HG03460 (cell line): ENCODE results near the gene MTA1.

ENCODE experiments used
- ATAC-seq: cut with Tn5 transposase; IDR thresholded peaks from one replicate; pipeline ENCODE4 v1.9.1; 2021; ENCODE audit not compliant: unreplicated experiment

Gene MTA1

GRCh38 chr14:105386581-105387529, 32.8 kb upstream of the MTA1 start:
- no peak for ATAC-seq

DNA sequence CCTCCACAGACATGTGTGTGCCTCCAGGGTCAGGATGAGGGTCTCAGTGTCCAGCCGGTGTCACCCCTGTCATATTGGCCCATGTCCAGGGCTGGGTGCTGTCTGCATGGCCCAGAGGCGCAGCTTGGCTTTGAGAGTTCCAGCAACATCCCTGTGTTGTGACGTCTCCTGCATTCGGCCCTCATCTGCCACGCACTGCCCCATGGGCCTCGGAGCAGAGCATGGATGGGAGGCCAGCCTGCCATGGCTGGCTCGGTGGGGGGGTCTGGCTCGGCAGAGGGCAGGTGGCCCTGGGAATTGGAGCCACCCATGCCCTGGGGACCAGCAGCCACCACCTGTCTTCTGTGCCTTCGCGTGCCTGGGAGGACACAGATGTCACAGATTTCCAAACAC, 32.1 kb upstream of the MTA1 start:
- no peak for ATAC-seq

DNA sequence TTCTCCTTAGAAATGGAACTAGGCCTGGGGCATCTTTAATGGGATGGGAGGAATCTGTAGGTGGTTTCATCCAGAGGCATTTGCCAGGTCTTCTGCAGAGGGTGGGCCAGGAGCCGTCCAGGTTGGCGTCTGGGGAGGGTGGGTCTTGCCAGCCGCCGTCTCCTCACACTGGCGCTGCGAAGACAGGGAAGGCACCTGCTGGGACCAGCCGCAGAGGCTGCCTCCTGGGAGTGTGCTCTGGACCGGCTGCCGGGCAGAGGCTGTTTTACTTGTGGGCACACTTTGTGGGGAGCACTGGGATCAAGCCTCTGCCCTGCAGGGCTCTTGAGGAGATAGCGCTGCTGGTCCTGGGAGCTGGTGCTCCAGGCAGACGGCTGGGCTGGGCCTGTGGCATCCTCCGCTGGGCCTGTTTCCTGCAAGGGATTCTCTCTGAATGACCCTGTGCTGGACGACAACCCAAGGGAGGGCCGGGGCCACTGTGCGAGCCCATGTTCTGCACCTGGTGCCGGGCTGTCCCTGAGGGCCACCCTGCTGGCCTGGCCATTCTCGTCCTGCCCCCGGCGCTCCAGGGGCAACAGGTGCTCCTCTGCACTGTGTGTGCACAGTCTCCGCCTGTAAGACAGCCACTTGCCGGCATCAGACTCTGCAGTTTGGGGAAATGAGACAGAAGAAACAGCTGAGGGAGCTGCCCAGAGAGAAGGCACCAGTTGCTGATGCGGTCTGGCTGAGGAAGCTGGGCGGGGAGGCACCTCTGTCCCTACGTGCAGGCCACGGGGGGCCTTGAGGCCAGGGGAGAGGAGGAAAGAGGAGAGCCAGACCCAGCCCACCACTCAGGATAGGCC, 31.3 kb upstream of the MTA1 start:
- ATAC-seq: no peak

DNA sequence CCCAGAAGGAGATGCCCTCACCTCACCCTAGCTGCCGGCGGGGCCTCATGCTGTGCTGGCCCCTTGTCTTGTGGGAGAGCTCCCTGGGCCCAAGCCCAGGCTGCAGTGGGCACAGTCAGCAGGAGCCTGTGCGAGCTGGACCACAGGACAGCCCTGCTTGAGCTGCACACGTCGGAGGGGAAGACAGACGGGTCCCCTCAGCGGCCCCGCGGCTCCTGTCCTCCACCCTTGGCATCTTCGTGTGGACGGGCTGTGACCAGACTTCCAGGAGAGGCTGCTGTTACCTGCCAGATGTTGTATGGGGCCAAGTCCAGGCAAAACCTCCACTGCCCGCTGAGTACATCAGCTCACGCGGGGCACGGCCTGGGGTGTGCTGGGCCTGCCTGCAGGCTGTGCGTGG, 30.7 kb upstream of the MTA1 start:
- ATAC-seq: no peak

DNA sequence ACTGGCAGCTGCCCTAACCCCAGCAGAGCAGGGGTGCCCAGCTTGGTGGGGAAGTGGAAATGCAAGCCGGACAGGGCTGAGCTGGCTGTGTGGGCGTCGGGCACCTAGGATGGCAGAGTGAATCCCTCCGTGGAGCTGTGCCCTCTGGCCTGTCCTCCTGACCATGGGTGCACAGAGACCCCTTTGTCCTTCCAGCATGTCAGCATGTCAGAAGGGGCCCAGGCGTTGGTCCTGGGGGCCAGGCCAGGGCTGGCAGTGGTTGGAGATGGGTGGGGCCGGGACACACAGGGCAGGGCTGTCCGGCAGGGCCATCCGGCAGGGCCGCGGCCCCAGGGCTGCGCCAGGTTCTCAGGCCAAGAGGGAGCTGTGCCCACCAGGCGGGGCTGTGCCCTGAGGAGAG, 30.1 kb upstream of the MTA1 start:
- no peak for ATAC-seq

- ATAC-seq: no peak
Observed at GRCh38 chr14:105389976-105390848, 29.4 kb upstream of the MTA1 start.

GRCh38 chr14:105390849-105391500, 28.7 kb upstream of the MTA1 start:
- ATAC-seq: no peak

DNA sequence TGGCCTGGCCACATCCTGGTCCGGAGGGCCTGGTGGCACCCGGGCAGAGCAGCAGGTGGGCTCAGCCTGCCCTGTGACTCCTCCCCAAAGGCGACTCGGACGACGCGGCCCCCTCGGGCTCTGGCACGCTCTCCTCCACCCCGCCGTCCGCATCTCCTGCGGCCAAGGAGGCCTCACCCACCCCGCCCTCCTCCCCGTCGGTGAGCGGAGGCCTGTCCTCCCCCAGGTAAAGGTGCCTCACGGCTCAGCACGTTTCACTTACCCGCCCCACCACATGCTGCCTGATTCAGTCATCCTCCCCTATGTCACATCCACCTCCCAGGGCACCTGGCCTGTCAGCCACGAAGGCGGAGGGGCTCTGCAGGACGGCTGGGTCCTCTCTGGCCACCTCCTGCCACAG, 28.1 kb upstream of the MTA1 start:
- ATAC-seq: no peak

DNA sequence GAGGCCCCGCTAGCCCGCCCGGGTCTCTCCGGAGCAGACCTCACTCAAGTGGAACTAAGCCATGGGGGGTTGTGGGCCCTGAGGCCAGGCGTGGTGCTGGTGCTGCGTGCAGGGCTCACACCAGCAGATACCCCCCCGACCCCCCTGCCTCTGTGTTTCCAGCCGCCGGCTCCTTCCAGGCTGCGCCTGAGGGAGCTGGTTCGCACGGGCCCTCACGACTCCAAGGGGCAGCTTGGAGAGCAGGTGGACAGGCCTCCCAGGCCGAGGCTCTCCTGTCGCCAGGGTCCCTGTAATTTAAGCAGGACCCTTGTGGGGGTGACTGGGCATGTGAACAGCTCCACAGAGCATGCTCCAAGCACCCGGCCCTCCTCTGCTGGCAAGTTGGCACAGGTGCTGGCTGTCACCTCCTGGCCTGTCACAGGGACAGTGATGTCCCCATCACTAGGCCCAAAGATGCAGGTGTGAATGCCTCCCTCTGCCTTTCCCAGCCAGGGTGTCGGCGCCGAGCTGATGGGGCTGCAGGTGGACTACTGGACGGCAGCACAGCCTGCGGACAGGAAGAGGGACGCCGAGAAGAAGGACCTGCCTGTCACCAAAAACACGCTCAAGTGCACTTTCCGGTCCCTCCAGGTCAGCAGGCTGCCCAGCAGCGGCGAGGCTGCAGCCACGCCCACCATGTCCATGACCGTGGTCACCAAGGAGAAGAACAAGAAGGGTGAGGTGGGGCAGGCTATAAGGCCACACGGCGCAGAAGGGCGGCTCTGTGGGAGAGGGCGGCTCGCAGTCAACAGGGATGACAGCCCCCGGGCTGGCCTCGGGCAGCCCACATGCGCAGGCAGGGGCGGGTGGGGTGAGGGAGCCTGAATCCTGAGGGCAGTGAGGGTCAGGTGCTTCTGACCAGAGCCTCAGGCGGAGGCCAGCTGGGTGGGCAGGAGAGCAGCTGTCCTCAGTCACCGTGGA, 27.2 kb upstream of the MTA1 start:
- ATAC-seq: no peak

- no peak for ATAC-seq
Observed at GRCh38 chr14:105393151-105393550, 26.5 kb upstream of the MTA1 start.

DNA sequence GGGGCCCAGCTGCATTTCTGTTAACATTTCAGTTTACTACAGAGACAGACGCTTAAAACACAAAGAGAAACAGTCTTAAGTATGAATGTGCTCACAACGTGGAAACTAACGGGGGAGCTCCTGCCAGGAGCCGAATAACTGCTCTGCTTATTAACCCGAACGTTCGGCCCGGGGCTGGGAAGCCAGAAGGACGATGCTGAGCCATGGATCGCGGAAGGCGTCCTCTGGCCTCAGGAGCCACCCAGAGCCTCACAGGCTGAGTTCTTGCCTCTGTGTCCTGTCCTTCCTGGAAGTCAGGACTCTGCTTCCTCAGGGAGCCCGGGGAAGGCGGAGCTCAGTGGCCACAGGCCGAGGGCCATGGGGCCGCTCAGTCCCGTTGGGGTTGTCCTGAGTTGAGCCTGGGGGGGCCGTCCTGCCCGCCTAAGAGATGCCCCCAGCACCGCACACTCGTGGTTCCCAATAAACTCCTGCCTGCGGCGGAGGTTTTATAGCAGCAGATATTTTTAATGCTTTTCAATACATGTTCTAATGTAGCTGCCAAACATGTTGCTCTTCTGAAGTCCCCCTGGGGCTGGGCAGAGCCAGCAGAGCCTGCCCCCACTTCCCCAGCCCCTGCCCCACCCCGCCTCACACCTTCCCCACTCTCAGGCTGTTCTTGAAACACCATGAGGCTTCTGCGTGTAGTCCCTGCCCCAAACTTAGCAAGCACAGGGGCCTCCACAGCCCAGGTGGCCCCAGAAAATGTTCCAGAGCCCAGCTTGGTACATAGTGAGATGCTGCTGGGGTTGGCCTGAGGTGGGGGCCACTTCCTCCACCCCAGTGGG, 24.7 kb upstream of the MTA1 start:
- ATAC-seq: no peak

DNA sequence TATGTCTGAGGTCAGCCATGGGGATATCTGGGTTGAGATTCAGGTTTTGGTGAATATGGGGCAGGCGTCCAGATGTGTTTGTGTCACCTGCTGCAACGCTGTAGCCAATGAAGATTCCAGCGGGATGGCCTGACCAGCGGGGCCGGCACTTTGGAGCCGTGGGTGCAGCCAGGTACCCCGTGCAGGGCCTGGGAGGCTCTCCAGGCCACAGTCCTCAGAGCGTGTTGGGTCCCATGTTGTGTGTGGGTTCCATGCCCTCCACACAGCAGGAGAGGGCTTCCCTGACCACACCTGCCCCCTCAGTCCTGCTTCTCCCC, 24.1 kb upstream of the MTA1 start:
- no peak for ATAC-seq

DNA sequence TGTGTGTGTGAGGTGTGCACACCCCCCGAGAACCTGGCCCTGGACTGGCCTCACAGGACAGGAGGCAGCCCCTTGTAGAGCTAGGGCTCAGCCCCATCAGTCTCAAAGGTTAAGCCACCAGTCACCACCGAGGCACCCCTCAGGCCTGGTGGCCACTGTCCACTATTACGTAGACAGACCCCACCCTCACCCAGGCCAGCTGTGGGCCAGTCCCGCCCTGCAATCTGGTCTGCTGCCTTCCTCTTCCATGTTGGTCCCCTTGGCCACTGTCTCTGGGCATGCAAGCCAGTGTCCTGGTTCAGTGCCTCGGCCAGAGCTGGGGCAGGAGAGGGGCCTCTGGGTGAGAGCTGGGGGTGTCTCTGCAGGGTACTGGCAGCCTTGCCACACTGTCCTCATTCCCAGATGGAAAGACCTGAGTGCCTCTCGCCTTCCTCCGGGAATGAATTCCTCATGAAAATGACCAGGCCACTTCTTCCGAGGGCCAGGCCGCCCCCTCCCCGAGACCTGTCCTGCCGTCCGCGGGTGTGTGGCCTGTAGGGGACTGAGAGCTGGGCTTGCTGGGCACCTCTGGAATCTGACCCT, 22.2 kb upstream of the MTA1 start:
- no peak for ATAC-seq

DNA sequence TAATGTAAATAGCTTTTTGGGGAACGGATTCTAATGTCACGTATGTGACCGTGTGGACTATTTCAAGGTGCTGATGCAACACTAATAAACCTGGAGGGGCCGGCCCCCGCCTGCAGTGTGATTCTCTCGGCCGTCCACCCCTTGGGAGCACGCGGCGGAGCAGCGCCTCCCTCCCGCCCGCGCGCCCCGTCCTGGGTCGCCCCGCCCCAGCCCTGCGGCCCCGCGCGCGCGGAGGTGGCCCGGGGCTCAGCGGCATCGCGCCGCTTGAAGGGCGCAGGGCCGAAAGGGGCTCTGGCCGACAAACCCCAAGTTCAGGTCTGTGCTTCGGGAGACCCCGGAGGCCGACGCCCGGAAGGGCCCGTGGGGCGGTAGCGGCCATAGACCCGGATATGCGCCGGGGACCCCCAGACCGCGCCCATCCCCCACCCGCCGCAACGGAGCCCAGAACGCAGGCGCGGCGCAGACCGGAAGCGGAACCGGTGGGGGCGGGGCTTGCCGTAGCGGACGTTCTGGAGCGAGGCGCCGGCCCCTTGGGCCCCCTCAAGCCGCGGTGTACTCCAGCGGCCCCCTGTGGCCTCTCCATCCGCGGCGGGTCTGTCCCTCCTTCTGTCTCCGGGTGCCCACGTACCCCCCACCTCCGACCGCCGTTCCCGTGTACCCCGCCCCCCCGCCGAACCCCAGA, 21.4 kb upstream of the MTA1 start, which contains the start of gene TEX22:
Gene TEX22 (plus strand): TSS at position 495 of the 682 bp plus-strand sequence. CDS start 803 bp downstream, outside the sequence.
- ATAC-seq: peak; percentile 73

GRCh38 chr14:105398726-105399465, 20.7 kb upstream of the MTA1 start:
- peak; percentile 38 for ATAC-seq

- no peak for ATAC-seq
Observed at GRCh38 chr14:105399466-105399775, 20.2 kb upstream of the MTA1 start.

DNA sequence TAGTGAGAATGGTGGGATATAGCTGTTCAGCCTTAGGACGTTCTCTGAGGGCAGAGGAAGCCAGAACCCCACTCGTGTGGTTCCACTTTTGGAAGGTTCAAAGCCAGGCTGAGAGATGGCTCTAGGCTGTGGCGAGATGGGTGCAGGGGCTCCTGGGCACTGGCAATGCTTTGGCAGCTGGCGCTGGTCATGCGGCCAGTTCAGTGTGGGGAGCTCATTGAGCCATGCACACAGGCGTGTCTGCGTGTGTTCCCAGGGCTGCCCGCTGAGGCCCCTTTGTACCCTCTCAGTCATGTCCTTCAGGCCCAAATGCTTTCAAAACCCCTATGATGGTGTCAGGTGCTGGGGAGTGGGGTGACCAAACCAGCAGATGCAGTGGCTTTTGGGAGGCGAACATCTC, 19.6 kb upstream of the MTA1 start:
- ATAC-seq: no peak
